ENCODE measurements around the gene GRWD1.

Gene GRWD1

DNA sequence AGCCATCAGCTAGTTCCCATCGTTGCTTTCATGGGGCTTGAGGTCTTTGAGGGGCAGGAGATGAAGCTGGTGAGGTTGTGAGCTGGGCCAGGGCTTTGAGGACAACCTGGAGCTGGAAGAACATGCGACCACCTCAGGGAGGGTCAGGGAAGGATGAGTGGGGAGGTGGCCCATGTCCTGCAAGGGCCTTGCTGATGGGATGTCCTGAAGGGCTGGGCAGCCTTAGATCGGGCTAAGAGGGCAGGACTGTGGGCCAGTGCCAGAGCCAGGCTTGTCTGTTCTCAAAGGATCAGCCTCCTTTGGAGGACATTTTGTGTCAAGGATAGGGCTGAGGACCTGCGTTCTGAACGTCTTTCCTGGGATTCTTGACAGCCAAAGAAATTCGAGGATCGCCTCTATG is 33.9 kb downstream of the GRWD1 start:
- DNase-seq (ENCODE audit: low spot score): no peak
- TF ChIP-seq, protein P1, sequence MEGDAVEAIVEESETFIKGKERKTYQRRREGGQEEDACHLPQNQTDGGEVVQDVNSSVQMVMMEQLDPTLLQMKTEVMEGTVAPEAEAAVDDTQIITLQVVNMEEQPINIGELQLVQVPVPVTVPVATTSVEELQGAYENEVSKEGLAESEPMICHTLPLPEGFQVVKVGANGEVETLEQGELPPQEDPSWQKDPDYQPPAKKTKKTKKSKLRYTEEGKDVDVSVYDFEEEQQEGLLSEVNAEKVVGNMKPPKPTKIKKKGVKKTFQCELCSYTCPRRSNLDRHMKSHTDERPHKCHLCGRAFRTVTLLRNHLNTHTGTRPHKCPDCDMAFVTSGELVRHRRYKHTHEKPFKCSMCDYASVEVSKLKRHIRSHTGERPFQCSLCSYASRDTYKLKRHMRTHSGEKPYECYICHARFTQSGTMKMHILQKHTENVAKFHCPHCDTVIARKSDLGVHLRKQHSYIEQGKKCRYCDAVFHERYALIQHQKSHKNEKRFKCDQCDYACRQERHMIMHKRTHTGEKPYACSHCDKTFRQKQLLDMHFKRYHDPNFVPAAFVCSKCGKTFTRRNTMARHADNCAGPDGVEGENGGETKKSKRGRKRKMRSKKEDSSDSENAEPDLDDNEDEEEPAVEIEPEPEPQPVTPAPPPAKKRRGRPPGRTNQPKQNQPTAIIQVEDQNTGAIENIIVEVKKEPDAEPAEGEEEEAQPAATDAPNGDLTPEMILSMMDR (IDR thresholded peaks at IDR 0.05; ENCODE audit: extremely low read depth, missing control alignments): no peak

DNA sequence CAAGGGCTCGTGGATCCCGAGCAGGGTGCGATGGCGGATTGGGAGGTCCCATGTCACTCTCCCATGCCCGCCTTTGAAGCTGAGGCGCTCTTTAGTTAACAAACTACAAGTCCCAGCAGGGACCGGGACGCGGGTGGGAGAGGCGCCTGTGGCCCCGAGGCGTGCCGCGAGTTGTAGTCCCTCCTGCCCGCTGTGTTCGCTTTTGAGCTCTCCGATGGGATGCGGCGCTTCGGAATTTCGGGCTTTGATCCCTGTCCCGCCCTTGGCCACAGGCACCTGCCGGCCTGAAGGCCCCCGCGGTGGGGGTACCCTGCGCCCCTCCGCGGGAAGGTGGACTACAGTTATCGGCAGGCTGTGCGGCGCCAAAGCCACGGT is 34.4 kb downstream of the GRWD1 start:
- TF ChIP-seq, protein P1 (IDR thresholded peaks at IDR 0.05; ENCODE audit: extremely low read depth, missing control alignments): no peak
- DNase-seq (ENCODE audit: low spot score): no peak

DNA sequence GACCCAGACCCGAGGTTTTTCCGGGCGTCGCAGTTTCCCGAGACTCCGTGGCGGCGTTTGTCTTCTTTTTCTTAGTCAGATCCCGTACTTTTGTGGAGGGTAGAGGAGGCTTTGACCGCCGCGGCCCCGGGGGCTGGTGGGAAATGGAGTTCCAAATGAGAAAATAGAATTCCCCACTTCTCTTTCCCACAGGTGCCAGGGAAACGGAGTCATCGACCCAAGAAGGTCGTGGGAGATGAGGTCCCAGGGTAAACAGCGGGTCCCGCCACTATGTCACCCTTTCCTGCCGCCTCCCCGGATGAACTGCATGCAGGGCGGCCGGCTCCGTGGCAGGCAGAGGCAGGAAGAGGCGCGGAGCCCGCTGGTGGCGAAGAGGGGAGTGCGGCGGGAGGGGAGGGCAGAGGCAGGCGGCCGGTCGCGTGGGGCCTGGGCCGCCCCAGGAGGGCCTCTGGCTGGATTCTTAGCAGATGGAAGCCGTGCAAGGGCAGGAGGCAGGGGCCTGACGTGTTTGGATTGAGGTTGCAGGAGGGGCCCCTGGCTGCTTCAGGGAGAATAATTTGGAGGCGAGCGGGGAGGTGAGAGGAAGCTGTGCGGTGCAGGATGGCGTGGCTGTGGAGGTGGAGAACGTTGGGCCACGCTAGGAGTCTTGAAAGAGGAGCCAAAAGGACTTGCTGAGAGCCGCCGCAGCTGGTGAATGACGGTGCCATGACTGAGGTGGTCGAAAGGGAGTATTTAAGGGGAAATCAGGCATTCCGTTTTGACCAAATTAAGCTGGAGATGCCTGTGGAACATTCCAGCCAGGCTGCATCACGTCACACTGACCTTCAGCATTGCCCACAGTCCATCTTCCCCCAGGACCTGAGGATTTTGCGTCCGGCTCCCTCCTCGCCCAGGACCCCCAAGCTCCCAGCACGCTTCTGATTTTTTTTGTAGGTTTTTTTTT is 35.0 kb downstream of the GRWD1 start:
- DNase-seq (ENCODE audit: low spot score): no peak
- TF ChIP-seq, protein P1 (IDR thresholded peaks at IDR 0.05; ENCODE audit: extremely low read depth, missing control alignments): no peak

DNA sequence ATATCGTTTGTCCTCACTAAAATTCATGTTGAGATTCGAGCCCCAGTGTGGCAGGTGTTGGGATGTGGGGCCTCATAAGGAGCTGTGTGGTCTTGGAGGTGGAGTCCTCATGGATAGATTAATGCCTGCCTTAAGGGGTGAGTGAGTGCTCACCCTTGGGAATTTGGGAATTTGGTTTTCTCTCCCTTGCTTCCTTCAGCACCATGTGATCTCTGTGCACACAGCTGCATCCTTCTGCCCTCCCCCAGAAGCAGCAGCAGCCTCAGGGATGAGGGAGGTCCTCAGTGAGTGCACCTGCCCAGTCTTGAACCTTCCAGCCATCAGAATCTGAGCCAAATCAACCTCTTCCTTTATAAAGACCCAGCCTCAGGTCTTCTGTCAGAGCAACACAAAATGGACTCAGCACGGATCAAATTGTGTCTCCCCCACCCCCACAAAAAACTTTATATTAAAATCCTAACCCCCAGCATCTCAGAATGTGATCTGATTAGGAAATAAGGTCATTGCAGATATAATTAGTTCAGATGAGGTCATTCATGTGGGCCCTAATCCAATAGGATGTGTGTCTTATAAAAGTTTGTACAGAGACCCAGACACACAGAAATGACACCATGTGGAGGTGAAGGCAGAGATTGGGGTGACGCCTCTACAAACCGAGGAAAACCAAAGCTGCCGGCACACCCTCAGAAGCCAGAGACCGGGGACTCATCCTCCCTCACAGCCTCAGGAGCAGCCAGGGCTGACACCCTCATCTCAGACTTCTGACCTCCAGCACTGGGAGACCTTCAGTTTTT is 36.3 kb downstream of the GRWD1 start:
- TF ChIP-seq, protein P1 (IDR thresholded peaks at IDR 0.05; ENCODE audit: extremely low read depth, missing control alignments): no peak
- no peak for DNase-seq (ENCODE audit: low spot score)

DNA sequence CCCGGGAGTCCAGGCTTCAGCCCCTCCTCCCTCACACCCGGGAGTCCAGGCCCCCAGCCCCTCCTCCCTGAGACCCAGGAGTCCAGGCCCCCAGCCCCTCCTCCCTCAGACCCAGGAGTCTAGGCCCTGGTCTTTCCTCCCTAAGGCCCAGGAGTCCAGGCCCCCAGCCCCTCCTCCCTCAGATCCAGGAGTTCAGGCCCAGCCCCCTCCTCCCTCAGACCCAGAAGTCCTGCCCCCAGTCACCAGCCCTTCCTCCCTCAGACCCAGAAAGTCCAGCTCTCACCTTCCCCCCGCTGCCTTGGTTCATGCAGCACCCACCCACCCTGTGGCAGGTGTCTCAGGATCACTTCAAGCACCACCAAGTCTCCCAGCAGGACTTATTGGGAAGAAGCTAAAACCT is 37.5 kb downstream of the GRWD1 start:
- TF ChIP-seq, protein P1 (IDR thresholded peaks at IDR 0.05; ENCODE audit: extremely low read depth, missing control alignments): no peak
- no peak for DNase-seq (ENCODE audit: low spot score)

DNA sequence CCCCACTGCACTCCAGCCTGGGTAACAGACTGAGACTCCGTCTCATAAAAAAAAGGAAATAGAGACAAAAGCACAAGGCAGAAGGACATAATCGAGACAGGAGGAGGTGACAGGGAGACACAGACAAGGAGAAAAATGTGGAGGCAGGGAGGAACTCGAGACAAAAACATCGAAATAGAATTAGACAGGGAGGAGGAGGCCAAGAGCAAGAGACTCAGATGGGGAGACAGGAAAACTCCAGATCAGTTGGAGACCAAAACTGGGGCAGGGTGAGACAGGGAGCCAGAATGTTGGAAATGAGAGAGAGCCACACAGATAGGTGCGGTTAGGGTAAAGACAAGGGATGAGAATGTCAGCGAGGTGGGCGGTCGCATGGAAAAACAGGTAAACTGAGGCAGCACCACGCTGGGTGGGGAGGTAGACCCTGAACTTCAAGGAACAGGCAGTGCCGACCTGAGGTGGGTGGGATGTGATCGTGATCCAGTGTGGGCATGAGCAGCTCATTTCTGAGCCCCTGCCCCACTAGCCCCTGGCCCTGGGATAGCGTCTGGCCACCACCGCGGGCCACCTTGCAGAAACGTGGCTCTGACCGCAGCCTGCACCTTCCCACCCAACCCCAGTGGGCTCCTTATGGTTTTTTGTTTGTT is 38.6 kb downstream of the GRWD1 start:
- no peak for DNase-seq (ENCODE audit: low spot score)
- TF ChIP-seq, protein P1 (IDR thresholded peaks at IDR 0.05; ENCODE audit: extremely low read depth, missing control alignments): no peak

All from GM20000 (cell line).